ENCODE results near the gene RBM17.
"Not testable (repeated sequence)": the region's sequence is repeated elsewhere in the genome, so short reads cannot be mapped to it uniquely, and the experiment has no call there.

Gene RBM17

DNA sequence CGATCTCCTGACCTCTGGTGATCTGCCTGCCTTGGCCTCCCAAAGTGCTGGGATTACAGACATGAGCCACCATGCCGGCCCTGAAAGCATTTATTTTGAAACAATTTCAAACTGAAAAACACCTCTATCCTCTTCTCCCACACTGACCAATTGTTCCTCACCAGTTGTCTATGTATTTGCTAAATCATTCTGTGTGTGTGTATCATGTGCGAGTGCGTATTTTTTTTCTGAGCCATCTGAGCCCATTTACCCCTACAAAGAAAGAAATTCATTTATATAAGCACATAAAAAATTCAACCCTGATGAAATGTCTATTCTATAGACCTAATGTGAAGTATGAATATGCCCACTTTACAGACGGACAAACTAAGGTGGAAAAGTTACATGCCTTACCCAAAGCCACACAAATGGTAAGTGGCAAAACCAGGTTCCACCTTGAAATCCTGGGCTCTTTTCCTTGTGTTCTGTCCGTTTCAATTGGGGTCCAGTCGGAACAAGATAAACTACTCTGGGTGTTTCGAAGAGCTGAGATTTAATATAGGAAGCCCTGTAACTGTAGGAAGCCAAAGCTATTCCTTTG is 46.8 kb downstream of the RBM17 start:
- no peak for DNase-seq (ENCODE audit: low read depth, low spot score)

- DNase-seq (ENCODE audit: low read depth, low spot score), result peak; percentile 44
Observed at GRCh38 chr10:6136215-6137201, 47.7 kb downstream of the RBM17 start.

DNA sequence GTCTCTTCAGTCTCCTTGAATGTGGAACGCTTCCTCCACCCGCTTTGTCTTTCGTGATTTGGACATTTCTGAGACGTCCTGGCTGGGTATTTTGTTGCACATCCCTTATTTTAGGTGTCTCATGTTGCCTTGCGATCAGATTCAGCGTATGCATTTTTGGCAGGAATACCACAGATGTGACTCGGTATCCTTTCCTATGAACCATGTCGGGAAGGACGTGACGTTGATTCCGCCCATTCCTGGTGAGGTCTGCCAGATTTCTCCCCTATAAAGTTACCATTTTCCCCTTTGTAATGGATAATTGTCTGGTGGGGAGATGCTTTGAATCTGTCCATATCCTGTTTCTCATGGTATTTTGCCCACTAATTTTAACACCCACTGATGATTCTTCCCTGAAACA is 49.6 kb downstream of the RBM17 start:
- no peak for DNase-seq (ENCODE audit: low read depth, low spot score)

GRCh38 chr10:6139470-6139869 is 50.6 kb downstream of the RBM17 start:
- DNase-seq (ENCODE audit: low read depth, low spot score), result no peak

- DNase-seq (ENCODE audit: low read depth, low spot score), result no peak
Observed at GRCh38 chr10:6140141-6140841, 51.5 kb downstream of the RBM17 start.

- DNase-seq (ENCODE audit: low read depth, low spot score), result no peak
Observed at GRCh38 chr10:6140965-6141295, 52.1 kb downstream of the RBM17 start.

- DNase-seq (ENCODE audit: low read depth, low spot score), result no peak
Observed at GRCh38 chr10:6141296-6142151, 52.7 kb downstream of the RBM17 start.

- DNase-seq (ENCODE audit: low read depth, low spot score), result not testable (repeated sequence)
Observed at GRCh38 chr10:6142186-6142585, 53.4 kb downstream of the RBM17 start.

DNA sequence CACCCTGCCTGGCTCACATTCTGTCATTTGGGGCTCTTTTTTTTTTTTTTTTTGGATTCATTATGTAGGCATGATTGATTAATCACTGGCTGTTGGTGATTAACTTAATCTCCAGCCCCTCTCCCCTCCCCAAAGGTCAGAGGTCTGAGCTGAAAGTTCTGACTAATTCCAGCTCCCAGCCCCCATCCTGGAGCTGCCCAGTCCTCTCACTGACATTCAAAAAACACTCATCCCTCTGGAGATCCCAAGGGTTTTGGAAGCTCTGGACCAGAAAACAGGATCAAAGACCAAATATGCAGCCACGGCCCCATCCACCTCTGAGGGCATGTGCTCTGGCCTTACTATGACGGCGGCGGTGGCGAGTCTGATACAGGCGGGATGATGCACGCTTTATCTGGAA is 53.8 kb downstream of the RBM17 start:
- DNase-seq (ENCODE audit: low read depth, low spot score), result no peak

GRCh38 chr10:6143181-6143580 is 54.3 kb downstream of the RBM17 start:
- DNase-seq (ENCODE audit: low read depth, low spot score), result no peak

DNA sequence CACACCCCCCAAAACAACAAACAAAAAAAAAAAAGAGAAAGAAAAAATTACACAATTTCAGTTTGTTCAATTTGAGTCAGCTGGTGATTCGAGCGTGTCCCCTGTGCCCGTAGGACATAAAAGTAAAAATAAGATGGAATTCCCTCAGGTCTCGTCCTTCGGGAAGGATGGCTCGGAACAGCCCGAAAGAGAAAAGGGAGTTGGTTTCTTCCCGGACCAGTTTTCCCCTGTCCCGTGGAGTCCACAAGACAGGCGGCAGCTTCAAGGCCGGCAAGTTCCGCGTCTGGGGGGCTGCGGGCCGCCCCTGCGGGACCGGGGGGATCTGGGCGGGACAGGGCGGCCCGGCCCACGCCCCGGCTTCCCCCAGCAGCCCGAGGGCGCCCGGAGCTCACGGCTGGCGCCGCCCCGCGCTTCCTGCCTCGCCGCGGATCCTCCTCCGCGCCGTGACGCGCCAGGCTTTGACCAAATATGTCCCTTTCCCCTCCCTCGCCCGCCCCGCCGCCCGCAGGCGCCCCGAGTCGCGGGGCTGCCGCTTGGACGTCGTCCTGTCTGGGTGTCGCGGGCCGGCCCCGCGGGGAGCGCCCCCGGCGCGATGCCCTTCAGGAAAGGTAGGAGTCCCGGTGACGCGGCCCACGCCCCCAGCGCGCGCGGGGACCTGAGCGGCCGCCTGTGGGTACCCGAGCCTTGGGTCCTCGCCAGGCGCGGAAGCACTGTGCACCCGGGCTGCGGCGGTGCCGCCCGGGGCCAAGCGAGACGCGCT is 55.8 kb downstream of the RBM17 start:
- DNase-seq (ENCODE audit: low read depth, low spot score), result peak; percentile 69

DNA sequence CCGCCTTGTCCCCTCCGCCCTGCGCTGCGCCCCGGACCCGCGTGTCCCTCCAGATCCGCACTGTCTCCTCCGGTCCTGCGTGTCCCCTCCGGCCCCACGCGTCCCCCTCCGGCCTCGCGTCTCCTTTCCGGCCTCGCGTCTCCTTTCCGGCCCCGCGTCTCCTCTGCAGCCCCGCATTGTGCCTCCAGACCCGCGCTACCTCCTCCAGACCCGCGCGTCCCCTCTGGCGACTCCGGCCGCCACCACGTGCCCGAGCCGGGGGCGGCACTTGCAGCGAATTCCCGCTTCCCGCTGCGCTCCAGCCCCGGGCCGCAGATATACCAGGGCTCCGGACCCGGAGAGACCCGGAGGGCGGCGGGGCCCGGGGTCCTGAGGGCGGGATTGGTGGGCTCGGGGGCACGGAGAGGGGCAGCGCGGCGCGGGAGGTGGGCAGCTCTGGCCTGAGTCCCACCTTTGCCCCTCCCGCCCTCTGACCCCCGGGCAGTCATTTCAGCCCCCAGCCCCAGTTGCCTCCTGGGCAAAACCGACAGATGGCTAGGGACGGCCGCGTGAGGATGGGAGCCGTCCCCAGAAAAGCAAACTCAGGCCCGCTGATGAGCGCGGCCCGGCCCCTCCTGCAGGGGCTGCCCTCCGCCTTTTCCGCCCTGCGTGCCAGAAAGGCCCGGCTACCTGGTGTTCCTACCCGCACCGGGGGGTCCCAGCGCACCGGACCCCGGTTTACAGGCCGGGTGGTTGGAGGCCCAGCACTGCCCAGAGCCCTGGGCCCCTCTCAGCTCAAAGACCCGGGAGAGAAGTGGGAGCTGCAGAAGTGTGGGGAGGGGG is 56.5 kb downstream of the RBM17 start:
- no peak for DNase-seq (ENCODE audit: low read depth, low spot score)

GRCh38 chr10:6146013-6146785 is 57.4 kb downstream of the RBM17 start:
- DNase-seq (ENCODE audit: low read depth, low spot score), result no peak

GRCh38 chr10:6146921-6147320 is 58.1 kb downstream of the RBM17 start:
- no peak for DNase-seq (ENCODE audit: low read depth, low spot score)

DNA sequence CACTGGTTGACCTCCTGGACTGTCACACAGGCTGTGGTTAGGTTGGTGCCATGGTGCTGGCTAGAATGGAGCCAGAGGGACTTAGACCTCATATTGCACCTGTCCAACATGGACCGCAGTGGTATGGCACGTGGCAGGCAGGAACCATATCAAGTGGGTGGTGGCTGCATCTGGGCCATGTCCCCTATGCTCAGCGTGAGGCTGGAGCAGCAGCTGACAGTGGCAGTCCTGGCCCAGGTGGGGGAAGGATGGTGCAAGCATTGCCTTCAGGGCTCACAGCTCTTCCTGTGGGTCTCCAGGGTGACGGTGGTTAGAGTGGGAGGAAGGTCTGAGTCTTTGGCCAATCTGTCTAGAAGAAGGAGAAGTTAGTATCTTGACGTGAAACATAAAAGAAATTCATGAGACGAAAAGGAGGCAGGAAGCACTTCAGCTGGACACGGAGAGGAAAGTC is 59.4 kb downstream of the RBM17 start:
- no peak for DNase-seq (ENCODE audit: low read depth, low spot score)

- DNase-seq (ENCODE audit: low read depth, low spot score), result no peak
Observed at GRCh38 chr10:6148908-6149307, 60.1 kb downstream of the RBM17 start.

DNA sequence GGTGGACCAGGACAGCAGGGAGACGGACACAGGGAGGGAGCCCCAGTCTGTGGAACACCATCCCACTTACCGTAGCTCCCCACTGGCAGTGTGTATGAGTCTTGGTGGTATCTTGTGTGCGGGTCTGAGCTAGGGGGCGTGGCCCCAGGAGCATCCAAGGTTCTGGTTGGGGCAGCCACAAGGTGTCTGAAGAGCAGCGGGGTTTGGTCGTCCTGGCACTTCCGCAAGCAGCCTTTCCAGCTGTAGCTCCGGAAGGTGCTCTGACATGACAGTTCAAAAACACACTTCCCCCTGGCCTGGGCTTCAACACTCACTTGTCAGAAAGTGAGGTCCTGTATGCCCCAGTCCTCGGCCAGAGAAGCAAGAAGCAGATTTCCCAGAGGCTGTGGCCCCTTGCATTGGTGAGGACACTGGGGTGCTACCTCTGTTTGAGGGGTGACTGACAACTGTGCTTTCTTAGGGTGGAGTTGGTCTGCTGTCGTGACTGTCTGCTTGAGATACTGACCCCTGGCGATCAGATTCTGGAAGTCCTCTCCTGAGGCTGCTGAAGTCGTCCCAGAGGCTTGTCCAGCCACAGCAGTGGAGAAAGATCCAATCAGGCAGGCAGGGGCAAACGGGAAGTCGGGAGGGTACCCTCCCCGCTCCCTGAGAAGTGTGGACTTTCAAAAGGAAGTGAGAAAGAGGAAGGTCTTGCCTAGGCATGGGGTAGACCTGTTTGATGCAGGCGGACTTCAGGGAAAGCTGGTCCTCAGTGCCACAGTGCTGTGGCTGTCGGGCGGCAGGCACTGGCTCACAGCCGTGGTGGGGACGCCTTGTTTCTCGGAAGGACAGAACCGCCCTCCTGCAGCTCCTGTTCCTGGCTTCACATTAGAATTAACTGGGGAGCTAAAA is 62.5 kb downstream of the RBM17 start:
- DNase-seq (ENCODE audit: low read depth, low spot score), result no peak

DNA sequence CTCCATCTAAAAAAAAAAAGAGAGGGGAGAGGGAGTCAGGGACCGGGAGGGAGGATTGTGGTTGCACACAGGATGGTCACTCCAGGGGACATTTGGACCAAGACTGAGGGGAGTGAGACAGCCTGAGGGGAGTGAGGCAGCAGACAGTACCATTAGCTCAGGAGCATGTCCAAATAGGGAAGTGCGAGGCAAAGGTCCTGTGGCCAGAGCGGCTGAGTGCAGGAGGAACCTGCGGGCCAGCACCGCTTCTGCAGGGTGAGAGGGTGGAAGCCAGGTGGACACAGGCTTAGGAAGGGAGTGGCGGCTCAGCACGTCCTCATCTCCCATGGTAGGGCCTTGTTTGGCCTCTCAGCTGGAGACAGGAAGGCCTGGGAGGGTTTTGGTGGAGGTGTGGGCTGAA is 65.0 kb downstream of the RBM17 start:
- no peak for DNase-seq (ENCODE audit: low read depth, low spot score)

Data from activated naive CD8-positive, alpha-beta T cell treated with anti-CD3 and anti-CD28 coated beads, Interleukin-2, amount 50 U/mL, for 16 hours (primary cell).